Parathyroid adenoma (tissue), 2 donors: Measurements from ENCODE around the gene TXNL4A.
"Not testable (repeated sequence)": the region's sequence is repeated elsewhere in the genome, so short reads cannot be mapped to it uniquely, and the experiment has no call there.

Experiments used
- H2AFZ ChIP-seq: fragments of 300-600 bp; sonication (generic); one replicate; pipeline ENCODE4 v1.7.0; 2017; ENCODE audit warnings: antibody characterized with exemption, mild to moderate bottlenecking
- H3K27ac ChIP-seq: fragments of 300-600 bp; sonication (generic); one replicate; pipeline ENCODE4 v1.7.0; 2017
- H3K27me3 ChIP-seq: fragments of 300-600 bp; sonication (generic); one replicate; pipeline ENCODE4 v1.7.0; 2017; ENCODE audit warnings: low read length; ENCODE audit not compliant: control insufficient read depth, insufficient read depth
- H3K36me3 ChIP-seq: fragments of 300-600 bp; sonication (generic); one replicate; pipeline ENCODE4 v1.7.0; 2017; ENCODE audit warnings: low read length; ENCODE audit not compliant: control insufficient read depth, insufficient read depth
- H3K4me1 ChIP-seq: fragments of 300-600 bp; sonication (generic); one replicate; pipeline ENCODE4 v1.7.0; 2017; ENCODE audit warnings: control low read depth
- H3K4me2 ChIP-seq: fragments of 300-600 bp; sonication (generic); one replicate; pipeline ENCODE4 v1.7.0; 2017; ENCODE audit warnings: low read length
- H3K4me3 ChIP-seq: fragments of 300-600 bp; sonication (generic); one replicate; pipeline ENCODE4 v1.7.0; 2017; ENCODE audit warnings: low read depth, low read length
- H3K79me2 ChIP-seq: fragments of 300-600 bp; sonication (generic); one replicate; pipeline ENCODE4 v1.7.0; 2017; ENCODE audit warnings: control low read depth
- H3K9ac ChIP-seq: fragments of 300-600 bp; sonication (generic); one replicate; pipeline ENCODE4 v1.7.0; 2017; ENCODE audit warnings: mild to moderate bottlenecking
- H3K9me3 ChIP-seq: fragments of 300-600 bp; sonication (generic); one replicate; pipeline ENCODE4 v1.7.0; 2017; ENCODE audit warnings: low read length; ENCODE audit not compliant: control insufficient read depth
- TF ChIP-seq, protein P1 (sequence below): fragments of 300-600 bp; sonication (generic); IDR thresholded peaks from one replicate; pipeline ENCODE4 v1.7.0; 2017; ENCODE audit warnings: antibody characterized with exemption, mild to moderate bottlenecking
- donor health status: primary hyperparathyroidism.

The TXNL4A gene

DNA sequence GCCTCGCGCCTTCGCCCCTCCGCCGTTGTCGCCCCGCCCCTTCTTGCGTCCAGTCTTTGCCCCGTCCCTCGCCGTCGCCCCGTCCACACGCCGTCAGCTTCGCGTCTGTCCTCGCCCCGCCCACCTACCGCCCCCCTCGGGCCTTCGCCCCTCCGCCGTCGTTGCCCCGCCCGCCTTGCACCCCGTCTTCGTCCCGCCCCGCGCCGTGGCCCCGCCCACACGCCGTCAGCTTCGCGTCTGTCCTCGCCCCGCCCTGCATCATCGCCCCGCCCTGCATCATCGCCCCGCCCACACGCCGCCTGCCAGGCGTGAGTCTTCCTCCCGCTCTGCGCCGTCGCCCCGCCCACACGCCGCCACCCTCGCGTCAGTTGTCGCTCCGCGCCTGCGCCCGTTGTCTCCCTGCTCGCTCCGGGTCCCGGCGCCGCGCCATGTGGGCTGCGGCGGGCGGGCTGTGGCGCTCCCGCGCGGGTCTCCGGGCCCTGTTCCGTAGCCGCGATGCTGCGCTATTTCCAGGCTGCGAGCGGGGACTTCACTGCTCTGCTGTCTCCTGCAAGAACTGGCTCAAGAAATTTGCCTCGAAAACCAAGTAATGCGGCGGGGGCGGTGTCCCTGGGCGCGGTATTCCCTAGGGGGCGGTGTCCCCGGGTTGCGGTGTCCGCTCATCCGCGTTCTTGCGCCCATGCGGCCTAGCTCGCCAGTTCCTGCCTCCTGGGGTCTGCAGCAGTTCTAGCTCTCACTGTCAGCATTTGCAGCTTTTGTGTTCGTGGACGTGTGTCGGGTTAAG lies 45.9 kb upstream of the TXNL4A start, which contains the start of gene RBFA:
Gene RBFA (plus strand): TSS at position 367 of the 784 bp plus-strand sequence. CDS start 62 bp downstream, at position 429.
- Histone ChIP-seq H3K79me2 (peaks cover 2% of the 10 kb centered on the region), H3K4me3 (peak within 1 kb of the TSS; percentile 85), H3K4me2 (peak within 1 kb of the TSS; percentile 90), H3K9ac (peak within 1 kb of the TSS; percentile 29), H3K27me3 (no peaks in the 10 kb centered on the region), H3K9me3 (no peaks in the 10 kb centered on the region), H2AFZ (peak within 1 kb of the TSS; percentile 97), H3K4me1 (peaks cover 3% of the 10 kb centered on the region), H3K36me3 (no peaks in the 10 kb centered on the region), H3K27ac (peak within 1 kb of the TSS; percentile 74)
- TF ChIP-seq, protein P1, sequence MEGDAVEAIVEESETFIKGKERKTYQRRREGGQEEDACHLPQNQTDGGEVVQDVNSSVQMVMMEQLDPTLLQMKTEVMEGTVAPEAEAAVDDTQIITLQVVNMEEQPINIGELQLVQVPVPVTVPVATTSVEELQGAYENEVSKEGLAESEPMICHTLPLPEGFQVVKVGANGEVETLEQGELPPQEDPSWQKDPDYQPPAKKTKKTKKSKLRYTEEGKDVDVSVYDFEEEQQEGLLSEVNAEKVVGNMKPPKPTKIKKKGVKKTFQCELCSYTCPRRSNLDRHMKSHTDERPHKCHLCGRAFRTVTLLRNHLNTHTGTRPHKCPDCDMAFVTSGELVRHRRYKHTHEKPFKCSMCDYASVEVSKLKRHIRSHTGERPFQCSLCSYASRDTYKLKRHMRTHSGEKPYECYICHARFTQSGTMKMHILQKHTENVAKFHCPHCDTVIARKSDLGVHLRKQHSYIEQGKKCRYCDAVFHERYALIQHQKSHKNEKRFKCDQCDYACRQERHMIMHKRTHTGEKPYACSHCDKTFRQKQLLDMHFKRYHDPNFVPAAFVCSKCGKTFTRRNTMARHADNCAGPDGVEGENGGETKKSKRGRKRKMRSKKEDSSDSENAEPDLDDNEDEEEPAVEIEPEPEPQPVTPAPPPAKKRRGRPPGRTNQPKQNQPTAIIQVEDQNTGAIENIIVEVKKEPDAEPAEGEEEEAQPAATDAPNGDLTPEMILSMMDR: peak; percentile 62

DNA sequence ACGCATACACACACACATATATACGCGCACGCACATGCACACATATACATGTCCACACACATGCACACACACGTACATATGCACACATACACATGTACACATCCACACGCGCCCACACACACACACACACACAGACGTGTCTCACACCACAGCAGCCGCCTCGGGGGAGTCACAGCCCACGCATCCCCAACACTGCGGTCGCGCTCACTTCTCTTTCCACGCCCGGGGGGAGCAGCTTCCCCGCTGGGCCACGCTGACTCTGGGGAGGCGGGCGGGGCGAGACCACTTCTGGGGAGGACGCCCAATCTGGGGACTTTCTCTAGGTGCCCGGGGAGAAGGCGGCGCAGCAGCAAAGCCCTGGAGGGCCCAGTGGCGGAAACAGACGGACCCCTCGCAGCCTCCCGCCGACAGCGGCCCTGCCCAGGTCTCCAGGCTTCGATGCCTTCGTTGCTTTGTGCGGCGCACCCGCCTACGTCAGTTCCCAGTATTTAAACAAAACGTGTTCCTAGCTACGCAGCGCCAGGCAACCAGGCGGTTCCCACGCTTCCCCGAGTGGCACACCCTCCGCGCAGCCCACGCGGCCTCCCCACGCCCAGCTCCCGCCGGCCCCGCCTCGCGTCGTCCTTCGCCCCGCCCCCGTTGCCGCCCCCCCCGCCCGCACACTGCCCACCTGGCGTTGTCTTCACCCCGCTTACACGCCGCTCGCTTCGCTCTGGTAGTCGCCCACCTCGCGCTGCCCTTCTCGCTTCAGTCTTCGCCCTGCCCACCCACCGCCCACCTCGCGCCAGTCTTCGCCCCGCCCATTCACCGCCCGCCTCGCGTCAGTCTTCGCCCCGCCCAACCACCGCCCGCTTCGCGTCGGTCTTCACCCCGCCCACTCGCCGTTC lies 45.1 kb upstream of the TXNL4A start:
- peaks cover 3% of the 10 kb centered on the region for H3K4me1 ChIP-seq
- H3K9me3 ChIP-seq: no peaks in the 10 kb centered on the region
- H2AFZ ChIP-seq: peak overlapping the region; percentile 97
- no peaks in the 10 kb centered on the region for H3K27me3 ChIP-seq
- no peak overlapping the region for H3K9ac ChIP-seq
- peak overlapping the region; percentile 90 for H3K4me2 ChIP-seq
- peak overlapping the region; percentile 74 for H3K27ac ChIP-seq
- TF ChIP-seq, protein P1: no peak
- H3K36me3 ChIP-seq: no peaks in the 10 kb centered on the region
- H3K79me2 ChIP-seq: peaks cover 2% of the 10 kb centered on the region
- peak overlapping the region; percentile 78 for H3K4me3 ChIP-seq

DNA sequence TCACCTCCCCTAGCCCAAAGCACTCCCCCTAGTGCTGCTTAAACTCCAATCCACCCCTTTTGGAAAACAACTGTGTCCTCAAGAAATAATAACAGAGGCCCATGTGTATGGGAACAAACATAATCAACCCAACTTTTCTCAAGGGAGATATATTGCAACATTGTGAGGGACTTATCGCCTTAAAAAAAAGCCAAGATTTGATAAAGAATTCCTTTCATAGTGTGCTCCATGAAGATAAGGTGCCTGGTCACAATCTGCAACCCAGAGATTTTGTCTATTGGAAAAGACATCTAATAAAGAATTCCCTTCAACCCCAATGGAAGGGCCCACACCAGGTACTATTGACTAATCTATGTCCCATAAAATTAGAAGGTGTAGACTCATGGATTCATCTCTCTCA lies 41.3 kb upstream of the TXNL4A start:
- H3K4me1 ChIP-seq: peaks cover 3% of the 10 kb centered on the region
- TF ChIP-seq, protein P1: no peak
- H2AFZ ChIP-seq: no peak overlapping the region
- no peaks in the 10 kb centered on the region for H3K27me3 ChIP-seq
- H3K9me3 ChIP-seq: no peaks in the 10 kb centered on the region
- H3K27ac ChIP-seq: no peak overlapping the region
- no peak overlapping the region for H3K9ac ChIP-seq
- no peak overlapping the region for H3K4me3 ChIP-seq
- no peak overlapping the region for H3K4me2 ChIP-seq
- no peaks in the 10 kb centered on the region for H3K79me2 ChIP-seq
- no peaks in the 10 kb centered on the region for H3K36me3 ChIP-seq

DNA sequence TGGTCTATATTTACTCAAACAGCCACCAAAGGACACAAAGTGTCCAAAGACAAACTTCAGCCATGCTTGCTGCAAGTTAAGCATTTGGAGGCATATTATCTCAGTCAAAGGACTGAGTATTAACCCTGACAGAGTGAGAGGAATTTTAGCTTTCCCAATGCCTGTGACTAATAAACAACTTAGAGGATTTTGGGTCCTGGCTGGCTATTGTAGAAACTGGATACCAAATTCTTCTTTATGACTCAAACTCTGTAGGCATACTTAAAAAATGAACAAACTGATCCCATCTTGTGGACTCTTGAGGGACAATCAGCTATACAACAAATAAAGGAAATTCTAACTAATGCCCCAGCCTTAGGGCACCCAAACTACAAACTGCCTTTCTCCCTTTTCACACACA lies 39.4 kb upstream of the TXNL4A start:
- not testable (repeated sequence) for H3K4me3 ChIP-seq, H3K4me1 ChIP-seq, H3K4me2 ChIP-seq, H3K27ac ChIP-seq, H2AFZ ChIP-seq, H3K79me2 ChIP-seq, H3K9me3 ChIP-seq, H3K27me3 ChIP-seq, H3K9ac ChIP-seq, H3K36me3 ChIP-seq

DNA sequence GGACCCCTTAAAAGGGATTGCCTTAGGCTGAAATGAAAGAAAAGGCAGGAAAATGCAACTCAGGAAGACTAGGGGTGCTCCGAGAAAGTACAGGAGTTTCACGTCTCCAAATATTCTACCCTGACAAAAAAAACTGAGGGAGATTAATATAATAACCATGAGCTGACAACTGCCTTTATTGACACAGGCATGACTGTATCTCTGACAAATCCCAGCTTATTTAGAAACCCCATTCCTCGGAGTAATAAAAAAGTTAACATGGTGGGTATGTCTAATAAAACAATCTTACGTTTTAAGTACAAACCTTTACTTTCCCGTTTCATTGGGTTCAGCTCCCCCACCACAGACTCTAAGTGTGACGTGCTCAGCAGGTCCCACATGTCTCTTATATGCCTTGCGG lies 38.0 kb upstream of the TXNL4A start:
- Histone ChIP-seq H3K9ac (no peak overlapping the region), H2AFZ (no peak overlapping the region), H3K27ac (no peak overlapping the region), H3K36me3 (no peaks in the 10 kb centered on the region), H3K4me3 (no peak overlapping the region), H3K4me1 (no peaks in the 10 kb centered on the region), H3K4me2 (no peak overlapping the region), H3K27me3 (no peaks in the 10 kb centered on the region), H3K9me3 (no peaks in the 10 kb centered on the region), H3K79me2 (no peaks in the 10 kb centered on the region)
- TF ChIP-seq, protein P1: no peak
